Measurements from ENCODE around the gene FAM163B.
"Not testable (repeated sequence)": the region's sequence is repeated elsewhere in the genome, so short reads cannot be mapped to it uniquely, and the experiment has no call there.

Gene FAM163B

DNA sequence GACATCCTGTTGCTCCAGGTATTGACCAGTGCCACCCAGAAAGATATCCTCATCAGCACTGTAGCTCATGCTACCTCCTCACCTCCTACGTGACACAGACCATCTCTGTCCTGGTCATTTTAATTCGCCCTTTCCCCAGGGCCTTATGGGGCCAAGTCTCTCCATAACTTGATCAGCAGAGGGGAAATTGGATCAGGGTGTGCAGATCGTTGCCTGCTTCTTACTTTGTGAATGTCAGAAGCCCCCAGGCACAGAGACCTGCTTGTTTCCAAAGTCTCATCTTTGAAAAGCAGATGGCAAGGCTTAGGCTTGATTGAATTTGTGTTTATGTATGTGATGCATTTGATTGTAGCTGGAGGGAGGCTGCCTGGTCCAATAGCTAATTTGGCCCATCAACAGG lies 18.2 kb upstream of the FAM163B start:
- Histone ChIP-seq H4K20me1 (ENCODE audit: insufficient read depth, low read length) (no peaks in the 10 kb centered on the region), H3K4me3 (ENCODE audit: low read length) (no peak overlapping the region), H3K9me3 (replicated peaks; ENCODE audit: insufficient read depth, low read length) (no peaks in the 10 kb centered on the region), H2AFZ (ENCODE audit: low read length) (no peak overlapping the region), H3K4me1 (ENCODE audit: low read length) (no peaks in the 10 kb centered on the region), H3K36me3 (replicated peaks; ENCODE audit: insufficient read depth, low read length) (no peaks in the 10 kb centered on the region), H3K27ac (ENCODE audit: low read length) (no peak overlapping the region), H3K9me2 (replicated peaks; ENCODE audit: insufficient read depth, low read length) (no peaks in the 10 kb centered on the region), H3K4me2 (ENCODE audit: low read depth, low read length) (no peak overlapping the region), H3K27me3 (replicated peaks; ENCODE audit: insufficient read depth, low read length) (peaks cover 80% of the 10 kb centered on the region), H3K9ac (ENCODE audit: low read length) (no peak overlapping the region), H3K79me2 (ENCODE audit: low read length) (no peaks in the 10 kb centered on the region), H3F3A (ENCODE audit: insufficient read depth, low read length) (no peaks in the 10 kb centered on the region)
- DNase-seq, result no peak
- no peak for TF ChIP-seq EZH2 (optimal IDR thresholded peaks at IDR 0.05; ENCODE audit: low read depth, low read length)

DNA sequence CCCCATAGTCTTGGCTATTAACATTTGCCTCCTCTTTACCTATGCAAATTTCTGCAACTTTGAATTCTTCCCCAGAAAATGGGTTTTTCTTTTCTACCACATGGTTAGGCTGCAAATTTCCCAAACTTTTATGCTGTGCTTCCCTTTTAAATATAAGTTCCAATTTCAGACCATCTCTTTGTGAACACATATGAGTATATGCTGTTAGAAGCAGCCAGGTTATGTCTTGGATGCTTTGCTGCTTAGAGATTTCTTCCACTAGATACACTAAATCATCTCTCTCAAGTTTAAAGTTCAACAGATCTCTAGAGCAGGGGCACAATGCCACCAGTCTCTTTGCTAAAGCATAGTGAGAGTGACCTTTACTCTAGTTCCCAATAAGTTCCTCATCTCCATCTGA lies 16.8 kb upstream of the FAM163B start:
- H3K4me2 ChIP-seq (ENCODE audit: low read depth, low read length); H3F3A ChIP-seq (ENCODE audit: insufficient read depth, low read length); H3K27ac ChIP-seq (ENCODE audit: low read length); H3K4me1 ChIP-seq (ENCODE audit: low read length); H3K9me3 ChIP-seq (replicated peaks; ENCODE audit: insufficient read depth, low read length); H3K4me3 ChIP-seq (ENCODE audit: low read length); H3K9me2 ChIP-seq (replicated peaks; ENCODE audit: insufficient read depth, low read length); H3K9ac ChIP-seq (ENCODE audit: low read length); H3K79me2 ChIP-seq (ENCODE audit: low read length); H4K20me1 ChIP-seq (ENCODE audit: insufficient read depth, low read length); H2AFZ ChIP-seq (ENCODE audit: low read length); H3K36me3 ChIP-seq (replicated peaks; ENCODE audit: insufficient read depth, low read length); DNase-seq: not testable (repeated sequence)
- peaks cover 85% of the 10 kb centered on the region for H3K27me3 ChIP-seq (replicated peaks; ENCODE audit: insufficient read depth, low read length)

DNA sequence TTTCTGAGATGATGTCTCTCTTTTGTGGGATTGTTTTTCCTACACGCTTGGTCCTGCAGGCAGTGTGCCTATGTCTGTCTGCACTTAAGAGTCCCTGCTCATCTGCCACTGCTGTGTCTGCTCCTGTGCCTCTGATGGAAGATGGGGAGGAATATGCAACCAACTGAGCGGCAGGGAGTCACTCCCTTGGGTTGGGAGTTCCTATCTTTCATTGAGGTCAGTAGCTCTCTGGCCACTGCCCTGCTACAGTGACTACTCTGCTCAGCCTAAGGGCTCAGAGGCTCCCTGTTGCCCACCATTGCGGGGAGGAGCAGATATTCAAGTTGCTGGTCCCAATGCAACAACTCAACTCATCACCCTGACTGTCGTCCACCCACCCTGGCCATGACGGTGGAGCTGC lies 13.4 kb upstream of the FAM163B start:
- Histone ChIP-seq H3K4me1 (ENCODE audit: low read length) (peaks cover 7% of the 10 kb centered on the region; the same call in 1 of the 2 replicates), H3K36me3 (replicated peaks; ENCODE audit: insufficient read depth, low read length) (no peaks in the 10 kb centered on the region), H3K9me3 (replicated peaks; ENCODE audit: insufficient read depth, low read length) (no peaks in the 10 kb centered on the region), H3K27me3 (replicated peaks; ENCODE audit: insufficient read depth, low read length) (peaks cover 86% of the 10 kb centered on the region), H3F3A (ENCODE audit: insufficient read depth, low read length) (no peaks in the 10 kb centered on the region), H3K9me2 (replicated peaks; ENCODE audit: insufficient read depth, low read length) (no peaks in the 10 kb centered on the region), H4K20me1 (ENCODE audit: insufficient read depth, low read length) (no peaks in the 10 kb centered on the region), H3K27ac (ENCODE audit: low read length) (no peak overlapping the region), H3K4me3 (ENCODE audit: low read length) (no peak overlapping the region), H3K9ac (ENCODE audit: low read length) (no peak overlapping the region), H2AFZ (ENCODE audit: low read length) (no peak overlapping the region), H3K79me2 (ENCODE audit: low read length) (no peaks in the 10 kb centered on the region), H3K4me2 (ENCODE audit: low read depth, low read length) (no peak overlapping the region)
- TF ChIP-seq EZH2phosphoT487 (IDR thresholded peaks at IDR 0.05; ENCODE audit: low read length) (no peak), EZH2 (optimal IDR thresholded peaks at IDR 0.05; ENCODE audit: low read depth, low read length) (no peak)
- TF ChIP-seq, protein P1, sequence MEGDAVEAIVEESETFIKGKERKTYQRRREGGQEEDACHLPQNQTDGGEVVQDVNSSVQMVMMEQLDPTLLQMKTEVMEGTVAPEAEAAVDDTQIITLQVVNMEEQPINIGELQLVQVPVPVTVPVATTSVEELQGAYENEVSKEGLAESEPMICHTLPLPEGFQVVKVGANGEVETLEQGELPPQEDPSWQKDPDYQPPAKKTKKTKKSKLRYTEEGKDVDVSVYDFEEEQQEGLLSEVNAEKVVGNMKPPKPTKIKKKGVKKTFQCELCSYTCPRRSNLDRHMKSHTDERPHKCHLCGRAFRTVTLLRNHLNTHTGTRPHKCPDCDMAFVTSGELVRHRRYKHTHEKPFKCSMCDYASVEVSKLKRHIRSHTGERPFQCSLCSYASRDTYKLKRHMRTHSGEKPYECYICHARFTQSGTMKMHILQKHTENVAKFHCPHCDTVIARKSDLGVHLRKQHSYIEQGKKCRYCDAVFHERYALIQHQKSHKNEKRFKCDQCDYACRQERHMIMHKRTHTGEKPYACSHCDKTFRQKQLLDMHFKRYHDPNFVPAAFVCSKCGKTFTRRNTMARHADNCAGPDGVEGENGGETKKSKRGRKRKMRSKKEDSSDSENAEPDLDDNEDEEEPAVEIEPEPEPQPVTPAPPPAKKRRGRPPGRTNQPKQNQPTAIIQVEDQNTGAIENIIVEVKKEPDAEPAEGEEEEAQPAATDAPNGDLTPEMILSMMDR (IDR thresholded peaks at IDR 0.05; ENCODE audit: low read length), result no peak
- DNase-seq, result no peak

DNA sequence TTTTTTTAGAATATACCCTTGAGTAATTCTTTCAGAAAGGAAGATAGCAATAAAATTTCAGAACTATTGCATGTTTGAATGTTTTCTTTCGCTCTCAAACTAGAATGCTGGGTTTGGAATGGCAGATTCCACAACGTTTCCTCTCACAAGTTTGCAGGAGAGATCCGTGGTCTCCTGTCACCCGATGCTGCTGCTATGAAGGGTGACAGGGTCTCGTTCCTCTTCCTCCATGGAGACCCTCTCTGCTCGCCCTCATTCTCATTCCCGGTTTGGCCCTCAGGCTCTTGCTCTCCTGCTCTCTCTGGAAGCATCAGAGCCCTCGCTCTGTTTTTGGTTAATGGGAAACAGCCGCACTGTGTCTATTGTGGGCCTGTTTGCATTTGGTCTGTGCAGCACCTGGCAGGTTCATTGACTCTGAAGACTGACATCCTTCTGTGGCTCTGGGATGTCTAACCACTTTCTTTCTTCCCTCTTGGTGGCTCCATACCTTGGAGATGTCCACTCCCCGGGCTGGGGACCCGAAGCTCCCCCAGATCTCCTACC lies 12.6 kb upstream of the FAM163B start:
- Histone ChIP-seq H2AFZ (ENCODE audit: low read length) (no peak overlapping the region), H3K9me2 (replicated peaks; ENCODE audit: insufficient read depth, low read length) (no peaks in the 10 kb centered on the region)

More for the DNA sequence above, 12.6 kb upstream of the FAM163B start:
- no peak overlapping the region for H3K27ac ChIP-seq (ENCODE audit: low read length)
- DNase-seq, result no peak
- no peak overlapping the region for H3K4me2 ChIP-seq (ENCODE audit: low read depth, low read length)
- no peaks in the 10 kb centered on the region for H3K9me3 ChIP-seq (replicated peaks; ENCODE audit: insufficient read depth, low read length)
- H4K20me1 ChIP-seq (ENCODE audit: insufficient read depth, low read length), result no peaks in the 10 kb centered on the region
- H3K4me1 ChIP-seq (ENCODE audit: low read length), result peaks cover 7% of the 10 kb centered on the region; the same call in 1 of the 2 replicates
- peaks cover 86% of the 10 kb centered on the region for H3K27me3 ChIP-seq (replicated peaks; ENCODE audit: insufficient read depth, low read length)
- no peak overlapping the region for H3K4me3 ChIP-seq (ENCODE audit: low read length)
- no peaks in the 10 kb centered on the region for H3K79me2 ChIP-seq (ENCODE audit: low read length)
- TF ChIP-seq, protein P1 (IDR thresholded peaks at IDR 0.05; ENCODE audit: low read length), result no peak
- TF ChIP-seq EZH2 (optimal IDR thresholded peaks at IDR 0.05; ENCODE audit: low read depth, low read length) (no peak), EZH2phosphoT487 (IDR thresholded peaks at IDR 0.05; ENCODE audit: low read length) (no peak)
- no peaks in the 10 kb centered on the region for H3K36me3 ChIP-seq (replicated peaks; ENCODE audit: insufficient read depth, low read length)
- H3K9ac ChIP-seq (ENCODE audit: low read length), result no peak overlapping the region
- no peaks in the 10 kb centered on the region for H3F3A ChIP-seq (ENCODE audit: insufficient read depth, low read length)

All from MM.1S (cell line).